H1 (cell line): ENCODE results near the gene PARD6A.

Experiments used
- BACH1 ChIP-seq: IDR thresholded peaks from 2 replicates; pipeline ENCODE4 v1.6.1; 2012; ENCODE audit warnings: low read length, improper control_type of control experiment
- EGR1 ChIP-seq: IDR thresholded peaks from 2 replicates; pipeline ENCODE4 v1.6.1; 2011; ENCODE audit warnings: low read depth, low read length, borderline replicate concordance
- FOSL1 ChIP-seq: IDR thresholded peaks from 2 replicates; pipeline ENCODE4 v1.6.1; 2011; ENCODE audit warnings: mild to moderate bottlenecking, low read depth, low read length, moderate library complexity; ENCODE audit not compliant: insufficient read depth
- JUN ChIP-seq: IDR thresholded peaks from 2 replicates; pipeline ENCODE4 v1.6.1; 2011; ENCODE audit warnings: low read depth, mild to moderate bottlenecking, improper control_type of control experiment, low read length
- MAFK ChIP-seq: IDR thresholded peaks from 2 replicates; pipeline ENCODE4 v1.6.1; 2012; ENCODE audit warnings: low read depth, mild to moderate bottlenecking, improper control_type of control experiment, low read length
- POLR2A ChIP-seq, 2 experiments: IDR thresholded peaks; 1 replicate in 1 of 2; 2 replicates in 1 of 2; pipeline ENCODE4 v1.6.1; 2011; ENCODE audit warnings: low read depth in 2 of 2, low read length in 2 of 2, mild to moderate bottlenecking in 2 of 2; ENCODE audit errors: control extremely low read depth in 1 of 2
- RNF2 ChIP-seq: fragments of 200-900, 300-1000 bp; sonication (generic); IDR thresholded peaks from 2 replicates; pipeline ENCODE4 v1.7.1; 2016; ENCODE audit warnings: borderline replicate concordance, low read depth, mild to moderate bottlenecking, antibody characterized with exemption, low read length; ENCODE audit not compliant: poor library complexity, severe bottlenecking; ENCODE audit errors: missing control alignments
- SRF ChIP-seq: IDR thresholded peaks from 2 replicates; pipeline ENCODE4 v1.6.1; 2011; ENCODE audit warnings: mild to moderate bottlenecking, low read depth, low read length, moderate library complexity
- TBP ChIP-seq: IDR thresholded peaks from 2 replicates; pipeline ENCODE4 v1.6.1; 2011; ENCODE audit warnings: low read depth, low read length, improper control_type of control experiment
- YY1 ChIP-seq: IDR thresholded peaks from 2 replicates; pipeline ENCODE4 v1.6.1; 2011; ENCODE audit warnings: low read depth, mild to moderate bottlenecking, low read length
- TF ChIP-seq, protein P1 (sequence below): IDR thresholded peaks from 2 replicates; pipeline ENCODE4 v1.6.1; 2012; ENCODE audit warnings: inconsistent platforms
- TF ChIP-seq, protein P2 (sequence below), 3 experiments: IDR thresholded peaks; 1 replicate in 2 of 3; 2 replicates in 1 of 3; pipeline versions ENCODE4 v1.5.1 to v1.6.1; 2011; ENCODE audit warnings: low read length in 3 of 3, mild to moderate bottlenecking in 3 of 3, inconsistent platforms in 2 of 3, low read depth in 1 of 3, moderate library complexity in 1 of 3; ENCODE audit not compliant: insufficient read depth in 1 of 3; ENCODE audit errors: control extremely low read depth in 1 of 3
- TF ChIP-seq, protein P3 (sequence below): IDR thresholded peaks from 2 replicates; pipeline ENCODE4 v1.6.1; 2011; ENCODE audit warnings: low read depth, mild to moderate bottlenecking, low read length; ENCODE audit not compliant: insufficient read depth

DNA sequence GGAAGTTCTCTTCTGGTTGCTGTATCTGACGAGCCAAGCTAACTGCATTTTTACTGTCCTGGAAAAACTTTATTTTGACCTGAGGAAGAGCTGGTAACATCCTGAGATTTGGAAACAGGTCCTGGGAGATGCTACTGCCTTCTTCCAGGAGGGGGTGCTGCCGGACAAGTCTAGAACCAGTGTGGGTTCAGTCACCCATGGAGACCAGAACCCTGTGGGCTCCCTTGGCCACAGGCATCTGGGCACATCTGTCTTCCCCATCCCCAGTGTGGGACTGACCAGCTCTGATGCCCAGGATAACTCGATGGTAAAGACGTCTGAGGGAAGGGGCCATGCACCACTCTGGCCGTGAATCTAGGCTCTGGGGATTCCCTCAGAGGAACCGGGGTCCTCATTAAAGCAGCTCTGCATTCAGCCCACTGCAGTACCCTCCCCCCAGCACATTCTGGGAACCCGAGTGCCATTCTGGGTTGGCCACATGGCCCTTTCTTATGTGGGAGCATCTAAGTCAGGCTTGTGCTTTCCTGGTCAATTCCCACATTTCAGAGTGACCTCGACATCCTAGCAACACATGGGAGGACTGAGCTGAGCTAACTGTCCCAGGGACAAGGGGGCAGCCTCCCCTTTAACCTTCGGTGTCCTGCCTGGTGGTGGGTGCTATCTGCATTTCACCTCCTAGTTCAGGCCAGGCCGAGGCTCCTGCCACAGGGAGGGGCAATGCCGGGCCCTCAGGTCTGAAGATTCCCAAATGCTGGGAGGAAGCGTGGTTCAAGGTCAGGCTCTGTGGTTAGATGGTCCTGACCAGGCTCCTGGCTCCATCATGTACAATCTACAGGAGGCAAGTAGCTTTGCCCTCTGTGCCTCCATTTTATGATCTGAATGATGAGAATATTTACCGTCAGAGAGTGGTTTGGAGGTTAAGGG is 12.2 kb downstream of the PARD6A start:
- TF ChIP-seq, protein P1, sequence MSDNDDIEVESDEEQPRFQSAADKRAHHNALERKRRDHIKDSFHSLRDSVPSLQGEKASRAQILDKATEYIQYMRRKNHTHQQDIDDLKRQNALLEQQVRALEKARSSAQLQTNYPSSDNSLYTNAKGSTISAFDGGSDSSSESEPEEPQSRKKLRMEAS, result no peak
- TF ChIP-seq YY1, result peak; percentile 24; the same call in 1 of the 2 replicates
- no peak for TF ChIP-seq TBP
- TF ChIP-seq, protein P2, sequence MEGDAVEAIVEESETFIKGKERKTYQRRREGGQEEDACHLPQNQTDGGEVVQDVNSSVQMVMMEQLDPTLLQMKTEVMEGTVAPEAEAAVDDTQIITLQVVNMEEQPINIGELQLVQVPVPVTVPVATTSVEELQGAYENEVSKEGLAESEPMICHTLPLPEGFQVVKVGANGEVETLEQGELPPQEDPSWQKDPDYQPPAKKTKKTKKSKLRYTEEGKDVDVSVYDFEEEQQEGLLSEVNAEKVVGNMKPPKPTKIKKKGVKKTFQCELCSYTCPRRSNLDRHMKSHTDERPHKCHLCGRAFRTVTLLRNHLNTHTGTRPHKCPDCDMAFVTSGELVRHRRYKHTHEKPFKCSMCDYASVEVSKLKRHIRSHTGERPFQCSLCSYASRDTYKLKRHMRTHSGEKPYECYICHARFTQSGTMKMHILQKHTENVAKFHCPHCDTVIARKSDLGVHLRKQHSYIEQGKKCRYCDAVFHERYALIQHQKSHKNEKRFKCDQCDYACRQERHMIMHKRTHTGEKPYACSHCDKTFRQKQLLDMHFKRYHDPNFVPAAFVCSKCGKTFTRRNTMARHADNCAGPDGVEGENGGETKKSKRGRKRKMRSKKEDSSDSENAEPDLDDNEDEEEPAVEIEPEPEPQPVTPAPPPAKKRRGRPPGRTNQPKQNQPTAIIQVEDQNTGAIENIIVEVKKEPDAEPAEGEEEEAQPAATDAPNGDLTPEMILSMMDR (IDR thresholded peaks at IDR 0.05; ENCODE audit: control extremely low read depth in 1 of 3, insufficient read depth in 1 of 3, low read depth in 1 of 3, low read length in 3 of 3), result peak; percentile 76 to 90 (median 89)
- TF ChIP-seq, protein P3, sequence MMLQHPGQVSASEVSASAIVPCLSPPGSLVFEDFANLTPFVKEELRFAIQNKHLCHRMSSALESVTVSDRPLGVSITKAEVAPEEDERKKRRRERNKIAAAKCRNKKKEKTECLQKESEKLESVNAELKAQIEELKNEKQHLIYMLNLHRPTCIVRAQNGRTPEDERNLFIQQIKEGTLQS, result no peak
- no peak for TF ChIP-seq JUN
- no peak for TF ChIP-seq RNF2
- TF ChIP-seq SRF, result no peak
- TF ChIP-seq MAFK, result no peak
- TF ChIP-seq BACH1, result no peak
- TF ChIP-seq EGR1, result no peak
- TF ChIP-seq POLR2A (IDR thresholded peaks at IDR 0.05; ENCODE audit: control extremely low read depth in 1 of 2, low read depth in 2 of 2, low read length in 2 of 2), result no peak
- TF ChIP-seq FOSL1, result no peak
